ENCODE measurements around the gene ZEB2. TPM values are rescaled to one million over a fixed set of nuclear protein-coding genes. Genes with fewer than 3 reads are reported as not detected.

The ZEB2 gene
- total and polyA plus RNA-seq, 12 donors: 17.2 to 99.5 (median 83.0) TPM

- ATAC-seq (peak in 1 of 8 donors; percentile 55), DNase-seq (no peak)
- H3K27me3 ChIP-seq: no peaks in the 10 kb centered on the region
- no peaks in the 10 kb centered on the region for H3K36me3 ChIP-seq
- H3K4me3 ChIP-seq: no peak overlapping the region
- intact Hi-C loops (cut with DNase I): no loop called here
- no peak overlapping the region for H3K27ac ChIP-seq
- no peak for TF ChIP-seq CTCF (IDR thresholded peaks at IDR 0.05)
- H3K9me3 ChIP-seq: no peaks in the 10 kb centered on the region
- H3K4me1 ChIP-seq: peaks cover 0 to 19% (median 0%) of the 10 kb centered on the region in 9 donors
- WGBS, 2 donors: 81 to 85% methylated on average over 3 of the region's 3 CpGs
These were observed 163.5 kb downstream of the ZEB2 start for GRCh38 chr2:144356402-144356801.

GRCh38 chr2:144354953-144355352 is 165.0 kb downstream of the ZEB2 start:
- H3K27me3 ChIP-seq: no peaks in the 10 kb centered on the region
- DNase-seq: no peak
- H3K4me3 ChIP-seq: no peak overlapping the region
- H3K36me3 ChIP-seq: no peaks in the 10 kb centered on the region
- peak in 1 of 8 donors; percentile 36 for ATAC-seq
- H3K4me1 ChIP-seq: peaks cover 0 to 29% (median 9%) of the 10 kb centered on the region in 9 donors
- WGBS, 2 donors: 70 to 73% methylated on average over 3 of the region's 3 CpGs
- no peak overlapping the region for H3K27ac ChIP-seq
- no peak for TF ChIP-seq CTCF (IDR thresholded peaks at IDR 0.05)
- intact Hi-C loops (cut with DNase I): no loop called here
- no peaks in the 10 kb centered on the region for H3K9me3 ChIP-seq

- Histone ChIP-seq H3K27me3 (no peaks in the 10 kb centered on the region), H3K4me1 (peaks cover 0 to 26% (median 17%) of the 10 kb centered on the region in 9 donors), H3K9me3 (no peaks in the 10 kb centered on the region), H3K27ac (no peak overlapping the region), H3K36me3 (no peaks in the 10 kb centered on the region), H3K4me3 (no peak overlapping the region)
- no peak for DNase-seq
- intact Hi-C loops (cut with DNase I): no loop called here
- WGBS, 2 donors: 92 to 95% methylated on average over 5 of the region's 5 CpGs
- no peak for ATAC-seq
- TF ChIP-seq CTCF (IDR thresholded peaks at IDR 0.05): no peak
These were observed 168.2 kb downstream of the ZEB2 start for GRCh38 chr2:144351687-144352086.

GRCh38 chr2:144350151-144350802 is 169.6 kb downstream of the ZEB2 start:
- ATAC-seq (peak in 7 of 8 donors; percentile 13 to 82 (median 46)), DNase-seq (peak in 1 of 2 donors; percentile 55)
- no peaks in the 10 kb centered on the region for H3K27me3 ChIP-seq
- no peaks in the 10 kb centered on the region for H3K9me3 ChIP-seq
- H3K4me3 ChIP-seq: no peak overlapping the region
- 48 to 57% methylated on average over 7 of the region's 7 CpGs for WGBS, 2 donors
- intact Hi-C loops (cut with DNase I): no loop called here
- H3K4me1 ChIP-seq: peaks cover 0 to 26% (median 17%) of the 10 kb centered on the region in 9 donors
- TF ChIP-seq CTCF (IDR thresholded peaks at IDR 0.05): no peak
- H3K27ac ChIP-seq: peak overlapping the region in 7 of 10 donors; percentile 24 to 69 (median 39)
- no peaks in the 10 kb centered on the region for H3K36me3 ChIP-seq
